IMR-90 (cell line): ENCODE measurements around the gene PCBP3. TPM values are rescaled to one million over a fixed set of nuclear protein-coding genes. Genes with fewer than 3 reads are reported as not detected.

ENCODE experiments used
- ATAC-seq: fragments of 200-7000 bp; cut with Tn5 transposase; 2 replicates; pipeline ENCODE4 v1.9.1; 2020; ENCODE audit warnings: low read depth, mild to moderate bottlenecking, moderate library complexity
- BruUV-seq: library from RNA; stranded (reverse); fragments of 400-500 nt; replicated peaks from 2 replicates; lab custom pipeline; 2021; lab: Mats Ljungman, UMichigan
- CTCF ChIA-PET: fragments of 300-600 bp; formaldehyde crosslinking; extraction: SDS; loops from one replicate; lab custom pipeline; 2021; ENCODE audit warnings: antibody characterized with exemption; lab: Yijun Ruan, JAX
- POLR2A ChIA-PET: fragments of 300-600 bp; sonication (Branson Sonifier 250); formaldehyde crosslinking; loops from one replicate; lab custom pipeline; 2022; ENCODE audit warnings: antibody characterized with exemption; ENCODE audit not compliant: unreplicated experiment; lab: Charles Lee
- DNase-seq: peaks from one replicate; pipeline ENCODE4 v3.0.0; 2013
- H2AFZ ChIP-seq: replicated peaks from 2 replicates; pipeline ENCODE3; 2013; ENCODE audit warnings: low read length, mild to moderate bottlenecking; ENCODE audit not compliant: poor library complexity
- H2AK5ac ChIP-seq: 2 replicates; pipeline ENCODE4 v1.6.1; 2013; ENCODE audit warnings: low read depth, low read length, inconsistent platforms
- H2AK9ac ChIP-seq: replicated peaks from 2 replicates; pipeline ENCODE3; 2013; ENCODE audit warnings: mild to moderate bottlenecking, low read depth, low read length, moderate library complexity; ENCODE audit not compliant: poor library complexity
- H2BK120ac ChIP-seq: 2 replicates; pipeline ENCODE4 v1.6.1; 2013; ENCODE audit warnings: low read depth, low read length, inconsistent platforms
- H2BK15ac ChIP-seq: 3 replicates; pipeline ENCODE4 v1.6.1; 2013; ENCODE audit warnings: low read depth, low read length, inconsistent platforms
- H2BK20ac ChIP-seq: 2 replicates; pipeline ENCODE4 v1.6.1; 2013; ENCODE audit warnings: low read depth, mild to moderate bottlenecking, inconsistent platforms, low read length, moderate library complexity
- H2BK5ac ChIP-seq: 2 replicates; pipeline ENCODE4 v1.6.1; 2013; ENCODE audit warnings: mild to moderate bottlenecking, low read depth, low read length, inconsistent platforms; ENCODE audit not compliant: poor library complexity, severe bottlenecking
- H3K14ac ChIP-seq: replicated peaks from 2 replicates; pipeline ENCODE4 v1.6.1; 2013; ENCODE audit warnings: low read depth, low read length, inconsistent platforms
- H3K18ac ChIP-seq: 2 replicates; pipeline ENCODE4 v1.6.1; 2013; ENCODE audit warnings: low read depth, low read length, control low read depth
- H3K23ac ChIP-seq: 2 replicates; pipeline ENCODE4 v1.6.1; 2013; ENCODE audit warnings: low read depth, low read length, inconsistent platforms
- H3K27ac ChIP-seq: 2 replicates; pipeline ENCODE4 v1.5.1; 2013; ENCODE audit warnings: mild to moderate bottlenecking, control low read depth, low read length; ENCODE audit not compliant: insufficient read depth
- H3K27me3 ChIP-seq: 2 replicates; pipeline ENCODE4 v1.6.1; 2013; ENCODE audit warnings: low read length; ENCODE audit not compliant: control insufficient read depth, insufficient read depth
- H3K36me3 ChIP-seq: 2 replicates; pipeline ENCODE4 v1.6.1; 2013; ENCODE audit warnings: low read length, mixed read lengths; ENCODE audit not compliant: control insufficient read depth, insufficient read depth
- H3K4ac ChIP-seq: 2 replicates; pipeline ENCODE4 v1.6.1; 2013; ENCODE audit warnings: low read depth, low read length, inconsistent platforms
- H3K4me1 ChIP-seq: 2 replicates; pipeline ENCODE4 v1.6.1; 2013; ENCODE audit warnings: low read length, mixed read lengths; ENCODE audit not compliant: control insufficient read depth, insufficient read depth
- H3K4me2 ChIP-seq: 2 replicates; pipeline ENCODE4 v1.6.1; 2013; ENCODE audit warnings: low read depth, mild to moderate bottlenecking, control low read depth, low read length, moderate library complexity
- H3K4me3 ChIP-seq: 2 replicates; pipeline ENCODE4 v1.5.1; 2013; ENCODE audit warnings: low read depth, mild to moderate bottlenecking, control low read depth, low read length, moderate library complexity; ENCODE audit not compliant: insufficient read depth
- H3K56ac ChIP-seq: 2 replicates; pipeline ENCODE4 v1.6.1; 2013; ENCODE audit warnings: low read length, inconsistent platforms; ENCODE audit not compliant: insufficient read depth; ENCODE audit errors: extremely low read depth
- H3K79me1 ChIP-seq, 2 experiments: 2 replicates each; pipeline ENCODE4 v1.6.1; 2013; ENCODE audit warnings: low read length in 2 of 2, inconsistent platforms in 1 of 2, low read depth in 1 of 2
- H3K9ac ChIP-seq: 2 replicates; pipeline ENCODE4 v1.6.1; 2013; ENCODE audit warnings: low read depth, low read length, control low read depth
- H3K9me1 ChIP-seq: 2 replicates; pipeline ENCODE4 v1.6.1; 2013; ENCODE audit warnings: low read length, inconsistent platforms; ENCODE audit not compliant: insufficient read depth
- H3K9me3 ChIP-seq: 2 replicates; pipeline ENCODE4 v1.6.1; 2013; ENCODE audit warnings: low read length; ENCODE audit not compliant: control insufficient read depth, insufficient read depth
- H4K20me1 ChIP-seq: 2 replicates; pipeline ENCODE4 v1.6.1; 2013; ENCODE audit warnings: low read length, inconsistent platforms; ENCODE audit not compliant: insufficient read depth
- H4K5ac ChIP-seq: 2 replicates; pipeline ENCODE4 v1.6.1; 2013; ENCODE audit warnings: mild to moderate bottlenecking, low read depth, low read length, control low read depth
- H4K8ac ChIP-seq, 2 experiments: 2 replicates each; pipeline ENCODE4 v1.6.1; 2013; ENCODE audit warnings: low read depth in 2 of 2, low read length in 2 of 2, control low read depth in 1 of 2, inconsistent platforms in 1 of 2
- H4K91ac ChIP-seq: 2 replicates; pipeline ENCODE4 v1.6.1; 2013; ENCODE audit warnings: low read depth, low read length, inconsistent platforms; ENCODE audit not compliant: insufficient read depth
- BHLHE40 ChIP-seq: fragments of 150-350 bp; IDR thresholded peaks from 2 replicates; pipeline ENCODE4 v1.6.1; 2016; ENCODE audit warnings: mild to moderate bottlenecking, low read depth, low read length
- CEBPB ChIP-seq: IDR thresholded peaks from 2 replicates; pipeline ENCODE4 v1.6.1; 2012; ENCODE audit warnings: low read depth, low read length, improper control_type of control experiment
- CHD1 ChIP-seq: IDR thresholded peaks from 2 replicates; pipeline ENCODE4 v1.6.1; 2012; ENCODE audit warnings: low read depth, low read length, improper control_type of control experiment
- FOS ChIP-seq: fragments of 150-350 bp; IDR thresholded peaks from 2 replicates; pipeline ENCODE4 v1.6.1; 2016; ENCODE audit warnings: low read depth, low read length
- MAFK ChIP-seq: IDR thresholded peaks from 2 replicates; pipeline ENCODE4 v1.6.1; 2012; ENCODE audit warnings: low read depth, low read length, improper control_type of control experiment
- MAZ ChIP-seq: IDR thresholded peaks from 2 replicates; pipeline ENCODE4 v1.6.1; 2012; ENCODE audit warnings: low read depth, mild to moderate bottlenecking, low read length, improper control_type of control experiment, moderate library complexity, borderline replicate concordance
- MXI1 ChIP-seq: IDR thresholded peaks from 2 replicates; pipeline ENCODE4 v1.6.1; 2012; ENCODE audit warnings: low read depth, mild to moderate bottlenecking, low read length, moderate library complexity, borderline replicate concordance
- NFE2L2 ChIP-seq: fragments of 150-350 bp; IDR thresholded peaks from 2 replicates; pipeline ENCODE4 v1.6.1; 2016; ENCODE audit warnings: low read depth, mild to moderate bottlenecking, low read length
- POLR2A ChIP-seq: IDR thresholded peaks from 2 replicates; pipeline ENCODE4 v1.6.1; 2012; ENCODE audit warnings: mild to moderate bottlenecking, low read depth, low read length
- RAD21 ChIP-seq: IDR thresholded peaks from 2 replicates; pipeline ENCODE4 v1.6.1; 2012; ENCODE audit warnings: low read length, improper control_type of control experiment
- RCOR1 ChIP-seq: IDR thresholded peaks from 2 replicates; pipeline ENCODE4 v1.6.1; 2012; ENCODE audit warnings: mild to moderate bottlenecking, low read length, improper control_type of control experiment; ENCODE audit not compliant: insufficient replicate concordance
- RFX5 ChIP-seq: IDR thresholded peaks from 2 replicates; pipeline ENCODE4 v1.8.0; 2012; ENCODE audit warnings: low read depth, mild to moderate bottlenecking, low read length, moderate library complexity
- SMC3 ChIP-seq: fragments of 150-350 bp; IDR thresholded peaks from 2 replicates; pipeline ENCODE4 v1.6.1; 2016; ENCODE audit warnings: low read depth, mild to moderate bottlenecking, antibody characterized with exemption, low read length, moderate library complexity
- WGBS, 2 experiments: methylation state at CpG; one replicate each; pipeline versions ENCODE4 v1.1.5 to v1.1.7; 2013; ENCODE audit warnings: missing lambda C conversion rate in 2 of 2; ENCODE audit not compliant: insufficient read length in 1 of 2; ENCODE audit errors: extremely low coverage in 2 of 2; 5-methylcytosine and 5-hydroxymethylcytosine counted together
- dilution Hi-C: fragments of 300-500 bp; cut with HindIII; formaldehyde crosslinking; loops from one replicate; pipeline ENCODE4 v1.14.3; 2018; ENCODE audit warnings: low sequenced_read_pairs; ENCODE audit not compliant: unreplicated experiment
- in situ Hi-C: fragments of 300-500 bp; cut with MboI; formaldehyde crosslinking; loops from 3 replicates; pipeline ENCODE4 v1.14.3; 2019; ENCODE audit warnings: low sequenced_read_pairs, inconsistent platforms, mixed read lengths
- intact Hi-C: fragments of 100-400 bp; cut with micrococcal nuclease; formaldehyde crosslinking; loops from 2 replicates; pipeline ENCODE4 v1.10.0; 2022
- polyA plus RNA-seq, 3 experiments: library from polyadenylated mRNA; depleted of rRNA; stranded (reverse); fragments of >200 nt; gene quantifications; 2 replicates each; pipeline ENCODE4 v1.2.3, GENCODE V29; 2012; ENCODE audit warnings: low replicate concordance in 1 of 3
- total RNA-seq: library from RNA; depleted of rRNA; stranded (reverse); fragments of >200 nt; gene quantifications from 2 replicates; pipeline ENCODE4 v1.2.3, GENCODE V29; 2012
- TF ChIP-seq, protein P1 (sequence below): conservative IDR thresholded peaks from 2 replicates; pipeline ENCODE4 v1.5.1; 2012; ENCODE audit warnings: mild to moderate bottlenecking, low read depth, low read length, improper control_type of control experiment
- TF ChIP-seq, protein P2 (sequence below): fragments of 150-350 bp; IDR thresholded peaks from 2 replicates; pipeline ENCODE4 v1.6.1; 2016; ENCODE audit warnings: low read depth, mild to moderate bottlenecking, low read length, moderate library complexity, borderline replicate concordance
- TF ChIP-seq, protein P3 (sequence below): fragments of 150-350 bp; IDR thresholded peaks from 2 replicates; pipeline ENCODE4 v1.6.1; 2017; ENCODE audit warnings: mild to moderate bottlenecking, antibody characterized with exemption, low read length, low read depth

The PCBP3 gene
- total and polyA plus RNA-seq, 2 of the 4 experiments (the other 2 are of a cell fraction), result 2.9 to 3.9 TPM

DNA sequence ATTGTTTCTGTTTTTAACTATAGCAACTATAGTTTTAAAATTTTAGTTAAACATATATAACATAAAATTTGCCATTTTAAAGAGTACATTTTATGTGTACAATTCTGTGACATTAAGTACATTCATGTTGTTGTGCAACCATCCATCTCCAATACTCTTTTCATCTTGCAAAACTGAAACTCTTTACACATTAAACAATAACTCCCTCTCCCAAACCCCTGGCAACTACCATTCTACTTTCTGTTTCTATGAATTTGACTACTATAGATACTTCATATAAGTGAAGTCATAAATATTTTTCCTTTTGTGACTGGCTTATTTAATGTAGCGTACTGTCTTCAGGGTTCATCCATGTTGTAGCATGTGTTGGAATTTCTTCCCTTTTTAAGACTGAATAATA is 25.9 kb downstream of the PCBP3 start:
- Histone ChIP-seq H3K14ac (no peak overlapping the region), H4K91ac (no peak overlapping the region), H3K36me3 (0 out of 2 replicates have a peak, but pooled peaks cover 3% of the 10 kb centered on the region), H3K4me2 (no peak overlapping the region), H2BK20ac (no peak overlapping the region), H2AK9ac (no peak overlapping the region), H3K56ac (no peak overlapping the region), H4K8ac (no peak overlapping the region), H3K27me3 (no peaks in the 10 kb centered on the region), H3K9ac (no peak overlapping the region), H3K23ac (no peak overlapping the region), H3K9me1 (no peaks in the 10 kb centered on the region; the same call in 1 of the 2 replicates), H2AFZ (no peak overlapping the region), H3K4me1 (no peaks in the 10 kb centered on the region), H3K9me3 (peaks cover 4% of the 10 kb centered on the region; the same call in 1 of the 2 replicates), H4K5ac (no peak overlapping the region), H3K79me1 (no peaks in the 10 kb centered on the region), H2AK5ac (no peak overlapping the region), H3K4ac (no peak overlapping the region), H2BK5ac (no peak overlapping the region), H2BK120ac (no peak overlapping the region), H2BK15ac (no peak overlapping the region), H3K18ac (no peak overlapping the region), H3K27ac (no peak overlapping the region), H3K4me3 (no peak overlapping the region), H4K20me1 (no peaks in the 10 kb centered on the region)
- DNase-seq (no peak), ATAC-seq (no peak)
- intact Hi-C loops, result no loop called here
- WGBS, 2 experiments, result no CpG with 5 or more reads among the region's 1 CpG
- ChIA-PET POLR2A (no interaction called here), CTCF (no interaction called here)
- dilution Hi-C loops, result no loop called here
- in situ Hi-C loops, result no loop called here
- no TSS peak for BruUV-seq
- no peak for TF ChIP-seq NFE2L2
- TF ChIP-seq, protein P1, sequence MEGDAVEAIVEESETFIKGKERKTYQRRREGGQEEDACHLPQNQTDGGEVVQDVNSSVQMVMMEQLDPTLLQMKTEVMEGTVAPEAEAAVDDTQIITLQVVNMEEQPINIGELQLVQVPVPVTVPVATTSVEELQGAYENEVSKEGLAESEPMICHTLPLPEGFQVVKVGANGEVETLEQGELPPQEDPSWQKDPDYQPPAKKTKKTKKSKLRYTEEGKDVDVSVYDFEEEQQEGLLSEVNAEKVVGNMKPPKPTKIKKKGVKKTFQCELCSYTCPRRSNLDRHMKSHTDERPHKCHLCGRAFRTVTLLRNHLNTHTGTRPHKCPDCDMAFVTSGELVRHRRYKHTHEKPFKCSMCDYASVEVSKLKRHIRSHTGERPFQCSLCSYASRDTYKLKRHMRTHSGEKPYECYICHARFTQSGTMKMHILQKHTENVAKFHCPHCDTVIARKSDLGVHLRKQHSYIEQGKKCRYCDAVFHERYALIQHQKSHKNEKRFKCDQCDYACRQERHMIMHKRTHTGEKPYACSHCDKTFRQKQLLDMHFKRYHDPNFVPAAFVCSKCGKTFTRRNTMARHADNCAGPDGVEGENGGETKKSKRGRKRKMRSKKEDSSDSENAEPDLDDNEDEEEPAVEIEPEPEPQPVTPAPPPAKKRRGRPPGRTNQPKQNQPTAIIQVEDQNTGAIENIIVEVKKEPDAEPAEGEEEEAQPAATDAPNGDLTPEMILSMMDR, result no peak
- TF ChIP-seq BHLHE40, result no peak
- TF ChIP-seq RFX5, result no peak
- TF ChIP-seq CEBPB, result no peak
- TF ChIP-seq MAFK, result no peak
- TF ChIP-seq POLR2A, result no peak
- no peak for TF ChIP-seq SMC3
- TF ChIP-seq MXI1, result no peak
- TF ChIP-seq CHD1, result no peak
- no peak for TF ChIP-seq RCOR1
- TF ChIP-seq RAD21, result no peak
- TF ChIP-seq, protein P2, sequence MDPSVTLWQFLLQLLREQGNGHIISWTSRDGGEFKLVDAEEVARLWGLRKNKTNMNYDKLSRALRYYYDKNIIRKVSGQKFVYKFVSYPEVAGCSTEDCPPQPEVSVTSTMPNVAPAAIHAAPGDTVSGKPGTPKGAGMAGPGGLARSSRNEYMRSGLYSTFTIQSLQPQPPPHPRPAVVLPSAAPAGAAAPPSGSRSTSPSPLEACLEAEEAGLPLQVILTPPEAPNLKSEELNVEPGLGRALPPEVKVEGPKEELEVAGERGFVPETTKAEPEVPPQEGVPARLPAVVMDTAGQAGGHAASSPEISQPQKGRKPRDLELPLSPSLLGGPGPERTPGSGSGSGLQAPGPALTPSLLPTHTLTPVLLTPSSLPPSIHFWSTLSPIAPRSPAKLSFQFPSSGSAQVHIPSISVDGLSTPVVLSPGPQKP, result no peak
- TF ChIP-seq MAZ, result no peak
- TF ChIP-seq, protein P3, sequence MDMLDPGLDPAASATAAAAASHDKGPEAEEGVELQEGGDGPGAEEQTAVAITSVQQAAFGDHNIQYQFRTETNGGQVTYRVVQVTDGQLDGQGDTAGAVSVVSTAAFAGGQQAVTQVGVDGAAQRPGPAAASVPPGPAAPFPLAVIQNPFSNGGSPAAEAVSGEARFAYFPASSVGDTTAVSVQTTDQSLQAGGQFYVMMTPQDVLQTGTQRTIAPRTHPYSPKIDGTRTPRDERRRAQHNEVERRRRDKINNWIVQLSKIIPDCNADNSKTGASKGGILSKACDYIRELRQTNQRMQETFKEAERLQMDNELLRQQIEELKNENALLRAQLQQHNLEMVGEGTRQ, result no peak
- TF ChIP-seq FOS, result no peak
